ENCODE measurements around the gene C11orf21.

DNA sequence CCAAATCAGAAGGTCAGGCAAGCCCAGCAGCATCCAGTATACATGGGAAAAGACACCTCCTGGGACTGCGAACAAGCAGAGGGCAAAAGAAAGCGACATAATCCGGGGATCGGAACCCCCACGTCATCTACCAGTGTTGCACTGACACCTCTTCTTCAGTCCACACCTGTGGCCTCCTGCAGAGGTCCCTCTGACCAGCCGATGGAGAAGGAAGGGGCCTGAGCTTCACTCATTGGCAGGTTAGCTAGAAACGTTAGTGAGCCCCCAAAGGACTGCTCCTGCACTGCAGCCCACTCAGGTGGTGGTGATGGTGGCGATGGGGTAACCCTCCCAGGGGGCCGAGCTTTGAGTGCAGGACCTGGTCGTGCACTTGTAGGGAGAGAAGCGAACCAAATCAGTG lies 53.5 kb downstream of the C11orf21 start:
- TF ChIP-seq, protein P1, sequence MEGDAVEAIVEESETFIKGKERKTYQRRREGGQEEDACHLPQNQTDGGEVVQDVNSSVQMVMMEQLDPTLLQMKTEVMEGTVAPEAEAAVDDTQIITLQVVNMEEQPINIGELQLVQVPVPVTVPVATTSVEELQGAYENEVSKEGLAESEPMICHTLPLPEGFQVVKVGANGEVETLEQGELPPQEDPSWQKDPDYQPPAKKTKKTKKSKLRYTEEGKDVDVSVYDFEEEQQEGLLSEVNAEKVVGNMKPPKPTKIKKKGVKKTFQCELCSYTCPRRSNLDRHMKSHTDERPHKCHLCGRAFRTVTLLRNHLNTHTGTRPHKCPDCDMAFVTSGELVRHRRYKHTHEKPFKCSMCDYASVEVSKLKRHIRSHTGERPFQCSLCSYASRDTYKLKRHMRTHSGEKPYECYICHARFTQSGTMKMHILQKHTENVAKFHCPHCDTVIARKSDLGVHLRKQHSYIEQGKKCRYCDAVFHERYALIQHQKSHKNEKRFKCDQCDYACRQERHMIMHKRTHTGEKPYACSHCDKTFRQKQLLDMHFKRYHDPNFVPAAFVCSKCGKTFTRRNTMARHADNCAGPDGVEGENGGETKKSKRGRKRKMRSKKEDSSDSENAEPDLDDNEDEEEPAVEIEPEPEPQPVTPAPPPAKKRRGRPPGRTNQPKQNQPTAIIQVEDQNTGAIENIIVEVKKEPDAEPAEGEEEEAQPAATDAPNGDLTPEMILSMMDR (IDR thresholded peaks at IDR 0.05): no peak
- no peak for TF ChIP-seq POLR2A (IDR thresholded peaks at IDR 0.05)
